GM12875 (cell line): ENCODE results near the gene MTREX.

Experiments
- H3K4me3 ChIP-seq: one replicate; pipeline ENCODE4 v1.5.1; 2011; ENCODE audit warnings: low read depth, low read length, control low read depth
- CTCF ChIP-seq: IDR thresholded peaks from 2 replicates; pipeline ENCODE4 v1.5.1; 2011; ENCODE audit warnings: low read depth, mild to moderate bottlenecking, control low read depth, inconsistent platforms, low read length, moderate library complexity, borderline replicate concordance; ENCODE audit not compliant: insufficient read depth

Gene MTREX

GRCh38 chr5:55307383-55308253, at the start of gene MTREX, which contains the start of gene DHX29:
MTREX (plus strand) TSS chr5:55307989; CDS start chr5:55308014, 25 bp downstream.
DHX29 (minus strand) TSS chr5:55307694; CDS start chr5:55307573, 121 bp downstream.
- peak within 1 kb of the TSS; percentile 79 for H3K4me3 ChIP-seq
- no peak for TF ChIP-seq CTCF

GRCh38 chr5:55258339-55258738, 49.5 kb upstream of the MTREX start:
- H3K4me3 ChIP-seq = no peak overlapping the region
- no peak for TF ChIP-seq CTCF

GRCh38 chr5:55276771-55277170, 31.0 kb upstream of the MTREX start:
- H3K4me3 ChIP-seq = no peak overlapping the region
- TF ChIP-seq CTCF = no peak

- no peak for TF ChIP-seq CTCF
- H3K4me3 ChIP-seq = no peak overlapping the region
Observed at GRCh38 chr5:55278778-55279177, 29.0 kb upstream of the MTREX start.

- TF ChIP-seq CTCF = no peak
- H3K4me3 ChIP-seq = no peak overlapping the region
Observed at GRCh38 chr5:55286411-55286933, 21.3 kb upstream of the MTREX start.

GRCh38 chr5:55289808-55290207, 18.0 kb upstream of the MTREX start:
- no peak for TF ChIP-seq CTCF
- no peak overlapping the region for H3K4me3 ChIP-seq

- TF ChIP-seq CTCF = no peak
- no peak overlapping the region for H3K4me3 ChIP-seq
Observed at GRCh38 chr5:55290991-55291390, 16.8 kb upstream of the MTREX start.
